HG03378 (cell line): ENCODE measurements around the gene TSR3.

Source experiments
- ATAC-seq: cut with Tn5 transposase; IDR thresholded peaks from one replicate; pipeline ENCODE4 v1.9.1; 2021; ENCODE audit warnings: mild to moderate bottlenecking, moderate library complexity; ENCODE audit not compliant: unreplicated experiment

TSR3 gene

GRCh38 chr16:1326391-1326790 lies 25.3 kb downstream of the TSR3 start:
- no peak for ATAC-seq

DNA sequence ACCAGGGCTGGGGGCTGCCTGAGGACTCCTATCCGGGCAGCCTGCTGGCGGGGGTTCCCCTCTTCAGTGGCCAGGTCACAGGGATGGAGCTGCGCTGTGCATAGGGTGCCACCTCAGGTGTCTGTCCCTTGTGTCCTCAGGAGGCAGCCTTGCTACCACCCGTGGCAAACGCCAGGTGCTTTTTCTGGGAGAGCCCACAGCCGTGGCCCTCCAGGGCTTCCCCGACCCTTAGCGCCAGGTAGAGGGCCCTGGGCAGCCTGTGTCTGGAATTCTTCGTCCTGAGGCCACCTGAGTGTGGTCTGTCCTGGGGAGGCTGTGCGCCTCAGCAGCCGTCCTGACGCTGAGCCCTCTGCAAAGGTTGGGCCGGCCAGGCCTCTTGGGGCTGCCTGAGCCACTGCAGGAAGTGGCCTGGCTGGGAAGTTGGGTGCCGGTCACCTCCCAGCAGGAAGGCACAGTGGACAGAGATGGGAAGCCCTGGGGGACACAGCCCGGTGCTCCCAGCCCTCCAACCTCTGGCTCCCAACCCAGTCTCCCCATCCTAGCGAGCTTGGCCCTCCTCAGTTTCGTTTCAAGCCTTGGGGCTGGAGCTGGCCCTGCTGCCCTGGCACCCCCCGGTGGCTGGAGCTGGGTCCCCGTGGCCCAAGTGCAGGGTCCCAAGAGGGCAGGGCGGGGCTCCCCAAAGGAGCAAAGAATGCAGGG lies 25.9 kb downstream of the TSR3 start:
- ATAC-seq, result no peak

- ATAC-seq, result no peak
Observed at GRCh38 chr16:1325261-1325660, 26.4 kb downstream of the TSR3 start.

- no peak for ATAC-seq
Observed at GRCh38 chr16:1324286-1324826, 27.3 kb downstream of the TSR3 start.

DNA sequence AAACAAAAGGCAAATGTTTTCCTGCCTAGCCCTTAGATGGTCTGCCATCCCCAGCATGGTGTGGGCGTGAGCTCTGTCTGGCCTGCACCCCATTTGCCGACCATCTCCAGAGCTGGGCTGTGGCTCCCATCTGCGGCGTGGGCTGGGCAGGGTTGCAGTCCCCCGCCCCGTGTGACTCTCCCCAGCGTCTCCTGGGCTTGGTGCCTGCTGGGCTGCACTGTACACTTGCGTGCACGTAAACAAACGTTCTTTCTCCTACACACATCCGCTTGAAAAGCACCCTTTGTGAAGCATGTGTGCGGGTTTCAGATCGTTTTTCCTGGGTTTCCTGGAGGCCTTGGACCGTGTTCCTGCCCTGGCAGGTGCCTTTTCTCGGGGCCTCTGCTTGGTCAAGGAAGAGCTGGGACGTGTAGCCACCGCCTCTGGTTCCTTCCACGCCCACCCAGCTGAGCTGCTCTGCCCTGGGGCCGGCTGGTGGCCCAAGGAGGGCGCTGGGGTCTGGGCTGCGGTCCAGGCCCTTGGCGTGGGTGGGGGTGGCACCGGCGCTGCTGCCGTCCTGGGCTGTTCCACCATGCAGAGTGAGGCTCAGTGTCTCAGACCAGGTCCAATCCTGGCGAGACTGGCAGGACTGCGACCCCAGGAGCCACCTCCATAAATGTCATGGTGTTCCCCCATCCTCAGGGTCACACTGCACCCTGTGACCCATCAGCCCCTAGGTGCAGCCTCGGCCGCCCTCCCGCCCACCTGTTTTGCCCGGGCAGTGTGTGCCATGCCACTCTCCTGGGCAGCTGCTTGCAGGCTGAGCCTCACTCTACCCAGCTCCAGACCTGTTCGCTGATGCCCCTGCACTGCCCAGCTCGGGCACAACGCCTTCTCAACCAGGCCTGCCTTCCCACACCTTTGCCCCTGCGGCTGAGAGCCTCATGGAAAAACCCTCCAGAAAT lies 28.1 kb downstream of the TSR3 start:
- no peak for ATAC-seq

GRCh38 chr16:1322407-1322806 lies 29.3 kb downstream of the TSR3 start:
- ATAC-seq, result no peak

GRCh38 chr16:1320658-1321240 lies 30.9 kb downstream of the TSR3 start:
- ATAC-seq, result no peak

- no peak for ATAC-seq
Observed at GRCh38 chr16:1320097-1320496, 31.6 kb downstream of the TSR3 start.

- ATAC-seq, result no peak
Observed at GRCh38 chr16:1319041-1319440, 32.6 kb downstream of the TSR3 start.

DNA sequence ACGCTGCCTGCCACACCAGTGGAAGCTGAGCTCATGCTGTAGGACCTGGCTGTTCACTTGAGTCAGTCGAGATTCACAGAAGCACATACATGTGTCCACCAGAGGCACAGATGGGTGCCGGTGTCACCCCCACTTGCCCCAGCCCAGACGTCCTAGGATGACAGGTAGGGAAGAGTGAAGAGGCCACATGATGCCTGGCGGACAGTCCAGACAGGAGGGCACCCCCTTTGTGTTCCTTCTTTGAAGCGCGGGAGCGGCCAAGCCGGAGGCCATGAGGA lies 33.5 kb downstream of the TSR3 start:
- no peak for ATAC-seq

DNA sequence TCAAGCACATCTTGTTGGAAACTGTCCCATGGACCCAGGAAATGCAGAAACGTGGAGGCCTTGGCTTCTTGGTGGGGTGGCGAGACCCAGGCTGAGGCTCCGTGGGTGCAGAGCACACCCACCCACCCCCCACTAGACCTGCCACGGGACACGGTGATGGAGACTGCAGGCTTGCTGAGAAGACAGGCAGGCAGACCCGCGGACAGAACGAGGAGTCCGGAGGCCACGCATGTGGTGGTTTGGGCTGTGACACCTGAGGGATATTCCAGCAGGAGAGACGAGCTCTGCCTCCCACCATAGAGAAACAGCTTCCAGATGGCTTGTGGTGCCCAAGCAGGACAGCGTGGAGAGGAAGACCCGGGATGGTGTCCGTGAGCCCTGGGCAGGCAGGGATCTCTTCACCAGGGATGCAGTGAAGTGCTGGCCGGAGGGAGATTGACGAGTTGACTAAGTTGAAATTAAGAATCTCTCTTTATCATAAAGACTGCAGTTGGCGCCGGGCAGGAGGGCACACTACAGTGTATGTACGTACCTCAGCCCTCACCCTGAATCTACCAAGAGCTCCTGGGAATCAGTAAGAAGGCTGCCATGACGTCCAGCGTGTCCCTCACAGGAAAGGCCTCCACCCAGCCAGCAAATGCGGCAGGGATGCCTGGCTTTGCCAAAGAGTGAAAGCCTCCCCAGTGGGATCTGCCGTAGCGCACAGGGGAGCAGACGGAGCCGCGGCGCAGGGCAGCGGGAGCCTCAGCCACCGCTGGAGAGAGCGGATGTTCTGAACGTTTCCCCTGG lies 34.0 kb downstream of the TSR3 start:
- no peak for ATAC-seq

DNA sequence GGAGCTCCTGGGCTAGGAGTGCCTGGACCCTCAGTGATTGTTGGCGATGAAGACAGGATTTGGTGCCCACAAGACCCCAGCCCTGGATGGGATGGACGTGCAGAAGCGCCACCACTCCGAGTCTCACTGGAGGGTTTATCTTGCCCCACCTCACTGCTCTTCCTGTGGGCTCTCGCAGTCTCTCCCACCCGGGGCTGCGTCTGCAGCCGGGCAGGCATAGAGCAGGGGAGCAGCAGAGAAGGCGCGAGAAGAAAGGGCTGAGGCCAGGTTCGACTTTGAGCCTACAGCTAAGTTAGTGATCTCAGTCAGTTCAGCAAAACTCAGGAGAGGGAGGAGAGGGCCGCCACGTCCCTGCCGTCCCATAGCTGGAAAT lies 35.7 kb downstream of the TSR3 start:
- ATAC-seq, result no peak

- no peak for ATAC-seq
Observed at GRCh38 chr16:1315081-1316032, 36.3 kb downstream of the TSR3 start.

- ATAC-seq, result no peak
Observed at GRCh38 chr16:1314399-1315068, 37.1 kb downstream of the TSR3 start.

DNA sequence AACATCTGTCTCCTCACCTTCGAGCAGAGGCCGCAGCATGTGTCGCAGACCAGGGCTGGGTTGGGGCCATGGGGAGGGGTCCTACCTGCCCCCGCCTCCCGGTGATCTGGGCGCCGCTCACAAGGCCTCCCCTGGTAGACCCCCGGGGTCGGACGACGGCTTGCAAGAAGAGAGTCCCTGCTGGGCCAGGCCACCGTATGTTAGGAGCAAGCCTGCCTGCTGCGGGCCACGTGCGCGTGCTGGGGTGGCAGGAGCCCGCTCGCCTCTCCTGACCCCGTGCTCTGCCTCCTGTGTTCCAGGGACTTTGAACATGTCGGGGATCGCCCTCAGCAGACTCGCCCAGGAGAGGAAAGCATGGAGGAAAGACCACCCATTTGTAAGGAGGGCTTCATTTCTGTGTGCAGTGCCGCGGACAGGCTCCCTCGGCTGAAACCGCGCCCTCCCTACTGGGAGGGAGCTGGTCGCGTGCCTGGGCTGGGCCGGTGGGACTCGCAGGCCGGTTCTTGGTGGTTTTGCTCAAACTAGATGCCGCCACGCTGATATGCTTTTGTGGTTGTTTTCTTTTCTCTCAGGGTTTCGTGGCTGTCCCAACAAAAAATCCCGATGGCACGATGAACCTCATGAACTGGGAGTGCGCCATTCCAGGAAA lies 37.8 kb downstream of the TSR3 start:
- no peak for ATAC-seq

GRCh38 chr16:1312903-1313302 lies 38.8 kb downstream of the TSR3 start:
- ATAC-seq, result no peak

- ATAC-seq, result no peak
Observed at GRCh38 chr16:1312467-1312816, 39.2 kb downstream of the TSR3 start.

DNA sequence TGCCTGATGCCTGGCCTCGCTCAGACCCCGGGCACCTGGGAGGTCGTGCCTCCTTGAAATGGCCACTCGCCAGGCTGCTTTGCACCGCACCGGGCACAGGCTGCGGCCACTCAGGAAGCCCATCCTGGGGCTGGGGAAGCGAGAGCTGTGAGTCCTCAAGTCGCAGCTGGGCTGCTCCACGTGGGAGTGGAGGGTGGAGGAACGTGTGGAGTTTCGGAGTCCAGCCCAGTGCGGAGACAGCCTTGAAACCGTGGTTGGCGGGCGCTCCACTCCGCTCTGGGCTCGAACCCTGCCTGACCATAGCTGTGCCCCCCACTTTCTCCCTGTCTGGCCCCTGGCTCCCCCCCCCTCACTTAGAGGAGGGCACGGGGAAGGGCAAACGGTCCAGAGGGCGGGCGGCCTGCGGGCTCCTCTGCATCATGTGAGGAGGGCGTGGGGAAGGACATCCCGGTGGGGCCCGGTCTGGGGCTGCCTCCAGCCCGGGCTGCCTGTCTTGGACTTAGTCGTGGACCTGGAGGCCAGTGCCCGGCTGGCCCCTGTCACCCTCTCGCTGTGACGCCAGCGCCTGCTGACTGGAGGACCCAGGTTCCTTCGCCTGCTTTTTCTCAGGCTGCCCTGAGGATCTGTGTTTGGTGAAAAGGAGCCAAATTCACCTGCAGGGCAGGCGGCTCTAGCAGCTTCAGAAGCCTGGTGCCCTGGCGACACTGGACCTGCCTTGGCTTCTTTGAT lies 39.8 kb downstream of the TSR3 start:
- ATAC-seq, result no peak
